AG08395 (cell line): ENCODE data around the gene KCTD20.
"Not testable (repeated sequence)": the region's sequence is repeated elsewhere in the genome, so short reads cannot be mapped to it uniquely, and the experiment has no call there.

Source experiments
- DNase-seq: peaks from one replicate; pipeline ENCODE4 v3.0.0; 2012; ENCODE audit warnings: mixed read lengths, low spot score

Gene KCTD20

GRCh38 chr6:36442671-36443470, at the start of gene KCTD20, which contains the start of gene PXT1:
KCTD20 (plus strand) TSS chr6:36443000; CDS start chr6:36470098, 27,098 bp downstream.
PXT1 (minus strand) TSS chr6:36442854; CDS start chr6:36426082, 16,772 bp downstream.
- DNase-seq = peak; percentile 89

- no peak for DNase-seq
Observed at GRCh38 chr6:36399970-36400369, 42.8 kb upstream of the KCTD20 start.

- DNase-seq = no peak
Observed at GRCh38 chr6:36402481-36402880, 40.3 kb upstream of the KCTD20 start.

- DNase-seq = no peak
Observed at GRCh38 chr6:36404164-36404563, 38.6 kb upstream of the KCTD20 start.

DNA sequence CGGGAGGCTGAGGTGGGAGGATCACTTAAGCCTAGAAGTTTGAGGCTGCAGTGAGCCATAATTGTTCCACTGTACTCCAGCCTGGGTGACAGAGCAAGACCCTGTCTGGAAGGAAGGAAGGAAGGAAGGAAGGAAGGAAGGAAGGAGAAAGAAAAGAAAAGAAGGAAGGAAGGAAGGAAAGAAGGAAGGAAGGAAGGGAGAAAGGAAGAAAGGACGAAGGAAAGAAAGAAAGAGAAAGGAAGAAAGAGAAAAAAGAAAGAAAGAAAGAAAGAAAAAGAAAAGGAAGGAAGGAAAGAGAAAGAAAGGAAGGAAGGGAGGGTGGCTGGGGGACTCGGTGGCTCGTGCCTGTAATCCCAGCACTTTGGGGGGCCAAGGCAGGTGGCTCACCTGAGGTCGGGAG, 33.1 kb upstream of the KCTD20 start:
- not testable (repeated sequence) for DNase-seq

DNA sequence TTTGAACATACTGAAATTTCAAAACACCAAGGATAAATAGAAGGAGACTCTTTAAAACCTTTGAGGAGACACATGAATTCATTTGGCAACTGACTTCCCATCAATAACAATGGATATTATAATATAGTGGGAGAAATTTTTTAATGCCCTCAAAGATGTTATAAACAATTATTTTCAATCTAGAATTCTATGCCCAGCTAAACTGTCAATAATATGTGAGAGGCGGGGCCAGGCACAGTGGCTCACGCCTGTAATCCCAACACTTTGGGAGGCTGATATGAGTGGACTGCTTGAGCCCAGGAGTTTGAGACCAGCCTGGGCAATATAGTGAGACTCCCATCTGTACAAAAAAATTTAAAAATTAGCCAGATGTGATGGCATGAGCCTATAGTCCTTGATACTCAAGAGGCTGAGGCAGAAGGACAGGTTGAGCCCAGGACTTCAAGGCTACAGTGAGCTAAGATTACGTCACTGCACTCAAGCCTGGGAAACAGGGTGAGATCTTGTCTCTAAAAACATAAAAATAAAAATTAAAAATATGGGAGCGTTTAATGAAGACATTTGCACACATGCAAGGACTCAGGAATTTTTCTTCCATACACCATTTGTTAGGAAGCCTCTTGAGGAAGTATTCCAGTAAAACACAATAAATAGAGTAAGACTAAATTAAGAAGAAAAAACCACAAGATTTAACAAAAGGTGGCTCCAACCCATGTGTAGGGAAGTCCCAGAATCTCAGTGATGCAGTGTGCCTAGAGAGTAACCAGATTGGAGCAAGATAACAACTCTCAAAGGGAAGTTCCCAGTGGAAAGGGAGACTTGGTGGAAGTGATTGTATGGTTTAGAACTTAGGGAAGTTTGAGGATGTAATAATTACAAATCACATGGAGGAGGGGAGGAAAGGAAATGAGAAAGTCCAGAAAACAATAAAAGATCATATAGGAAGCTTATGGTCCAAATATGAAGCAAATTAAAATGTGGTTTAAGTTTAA, 29.0 kb upstream of the KCTD20 start:
- no peak for DNase-seq

DNA sequence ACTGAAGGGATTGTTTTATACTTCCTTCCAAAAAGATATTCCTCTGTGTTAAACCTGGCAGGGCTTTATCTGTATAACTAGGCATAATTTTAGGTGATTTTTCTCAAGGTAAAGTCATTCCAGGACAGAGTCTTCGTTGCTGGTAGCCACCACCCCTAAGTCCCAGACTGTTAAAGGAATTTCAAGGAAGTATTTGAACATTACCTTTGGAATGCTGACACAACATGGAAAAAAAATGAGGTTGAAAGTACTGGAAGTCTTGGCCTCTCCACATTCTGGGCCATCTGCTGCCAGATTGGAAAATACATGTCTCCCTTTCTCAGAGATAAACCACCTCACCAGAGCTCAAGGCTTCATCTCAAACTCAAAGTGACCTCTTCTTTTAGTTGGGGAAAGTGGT, 28.3 kb upstream of the KCTD20 start:
- DNase-seq = peak; percentile 22

- no peak for DNase-seq
Observed at GRCh38 chr6:36418558-36418957, 24.2 kb upstream of the KCTD20 start.

GRCh38 chr6:36419310-36419709, 23.5 kb upstream of the KCTD20 start:
- no peak for DNase-seq

- no peak for DNase-seq
Observed at GRCh38 chr6:36422714-36423100, 20.1 kb upstream of the KCTD20 start.

DNA sequence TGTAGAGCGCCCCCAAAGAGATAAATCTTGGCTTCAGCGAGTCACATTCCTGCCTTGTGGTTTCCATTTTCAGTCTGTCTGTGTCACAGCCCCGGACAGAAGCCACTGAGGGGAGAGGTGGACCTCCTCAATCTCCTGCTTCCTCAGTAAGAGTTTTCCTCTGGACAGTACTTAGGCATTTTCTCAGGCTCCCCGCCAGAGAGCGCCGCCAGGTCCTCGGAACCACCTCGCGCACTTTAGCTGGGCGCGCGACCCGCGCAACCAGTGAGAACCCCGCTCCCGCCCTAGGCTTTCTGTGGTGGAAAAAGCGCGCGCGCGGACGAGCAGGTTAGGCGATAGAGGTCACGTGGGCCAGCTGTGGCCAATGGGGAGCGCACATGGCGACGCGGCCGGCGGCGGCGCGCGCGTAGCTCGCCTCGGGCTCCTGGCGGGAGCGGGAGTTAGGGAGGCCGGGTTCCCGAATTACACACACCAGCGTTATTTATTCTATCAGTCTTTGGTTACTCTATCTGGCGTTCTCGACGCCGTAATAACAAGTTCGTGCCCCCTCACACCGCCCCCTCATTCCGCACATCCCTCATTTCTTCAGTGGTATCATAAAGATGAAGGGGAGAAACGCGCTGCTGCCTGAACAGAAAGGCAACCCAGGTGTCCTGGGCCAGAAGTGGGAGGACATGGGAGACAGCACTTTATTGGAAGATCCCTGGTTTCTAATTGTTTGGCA, 19.5 kb upstream of the KCTD20 start:
- peak; percentile 99 for DNase-seq

DNA sequence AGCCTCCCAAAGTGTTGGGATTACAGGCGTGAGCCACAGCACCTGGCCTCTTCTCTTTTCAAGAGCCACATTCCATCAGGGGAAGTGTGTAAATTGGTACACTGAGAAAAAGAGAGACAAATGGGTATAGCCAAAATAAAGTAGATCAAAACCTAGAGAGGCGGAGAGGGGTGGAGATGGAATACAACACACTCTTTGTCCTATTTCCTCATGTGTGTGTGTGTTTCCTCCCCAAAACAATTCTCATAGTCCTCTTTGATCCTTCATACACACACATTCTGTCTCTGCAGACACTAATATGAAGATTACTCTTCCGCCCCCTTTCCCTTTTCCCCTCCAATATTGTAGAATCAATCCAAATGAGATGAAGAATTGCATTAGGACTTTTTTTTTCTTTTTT, 16.2 kb upstream of the KCTD20 start:
- DNase-seq = no peak

DNA sequence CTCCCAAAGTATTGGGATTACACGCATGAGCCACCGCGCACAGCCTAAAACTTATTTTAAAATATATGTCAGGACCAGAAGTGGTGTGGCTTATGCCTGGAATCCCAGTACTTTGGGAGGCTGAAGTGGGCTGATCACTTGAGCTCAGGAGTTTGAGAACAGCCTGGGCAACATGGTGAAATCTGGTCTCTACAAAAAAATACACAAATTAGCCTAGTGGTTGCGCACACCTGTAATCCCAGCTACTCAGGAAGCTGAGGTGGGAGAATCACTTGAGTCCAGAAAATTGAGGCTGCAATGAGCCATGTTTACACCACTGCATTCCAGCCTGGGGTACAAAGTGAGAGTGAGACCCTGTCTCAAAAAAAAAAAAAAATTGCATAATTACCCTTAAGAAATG, 13.9 kb upstream of the KCTD20 start:
- DNase-seq = no peak

DNA sequence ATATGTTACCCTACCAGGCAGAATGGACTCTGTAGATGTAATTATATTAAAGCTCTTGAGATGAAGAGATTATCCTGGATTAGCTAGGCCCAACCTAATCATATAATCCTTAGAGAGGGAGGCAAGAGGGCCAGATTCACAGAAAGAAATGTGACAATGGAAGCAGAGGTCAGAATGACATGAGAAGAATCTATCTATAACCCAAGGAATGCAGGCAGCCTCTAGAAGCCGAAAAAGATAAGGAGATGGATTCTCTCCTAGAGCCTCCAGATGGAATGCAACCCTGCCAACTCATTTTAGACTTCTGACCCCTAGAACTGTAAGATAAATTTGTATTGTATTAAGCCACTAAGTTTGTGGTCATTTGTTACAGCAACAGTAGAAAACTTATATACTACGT, 12.4 kb upstream of the KCTD20 start:
- no peak for DNase-seq

DNA sequence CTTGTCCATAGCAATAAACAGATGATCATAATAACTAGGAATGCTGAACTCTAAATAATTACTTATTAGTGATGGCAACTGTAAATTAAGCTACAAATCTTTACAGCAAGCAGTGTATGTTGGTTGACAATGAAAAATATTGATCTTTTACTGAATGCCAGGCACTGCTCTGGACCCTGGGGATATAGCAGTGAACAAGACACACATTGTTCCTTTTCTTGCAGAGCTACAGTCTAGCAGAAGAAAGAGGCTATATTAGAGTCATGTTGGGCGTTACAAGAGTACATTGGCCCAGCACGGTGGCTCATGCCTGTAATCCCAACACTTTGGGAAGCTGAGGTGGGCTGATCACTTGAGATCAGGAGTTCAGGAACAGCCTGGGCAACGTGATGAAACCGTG, 11.6 kb upstream of the KCTD20 start:
- no peak for DNase-seq

DNA sequence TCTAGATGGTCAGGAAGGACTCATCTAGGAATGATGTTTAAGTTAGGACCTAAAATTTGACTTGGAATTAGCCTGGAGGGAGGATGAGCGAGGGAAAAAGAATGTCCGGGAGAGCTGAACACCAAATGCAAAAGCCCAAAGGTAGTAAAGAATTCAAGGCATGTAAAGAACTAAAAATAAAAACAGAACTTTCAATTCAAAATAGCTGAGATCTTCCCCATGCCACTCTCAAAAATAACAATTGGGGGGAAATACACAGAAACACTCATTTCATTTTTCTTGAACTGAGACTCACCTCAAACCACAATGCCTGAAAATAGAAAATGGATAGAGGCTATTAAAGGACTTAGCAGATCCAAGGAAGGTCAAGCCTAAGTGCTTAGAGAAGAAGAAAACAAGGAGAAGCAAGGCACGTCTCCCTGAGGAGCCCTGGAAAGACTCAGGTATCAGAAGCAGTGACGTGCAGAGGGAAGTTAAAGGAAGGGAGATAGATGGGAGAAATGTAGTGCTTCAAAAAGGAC, 10.6 kb upstream of the KCTD20 start:
- peak; percentile 41 for DNase-seq

- DNase-seq = peak; percentile 26
Observed at GRCh38 chr6:36436466-36436865, 6.3 kb upstream of the KCTD20 start.

DNA sequence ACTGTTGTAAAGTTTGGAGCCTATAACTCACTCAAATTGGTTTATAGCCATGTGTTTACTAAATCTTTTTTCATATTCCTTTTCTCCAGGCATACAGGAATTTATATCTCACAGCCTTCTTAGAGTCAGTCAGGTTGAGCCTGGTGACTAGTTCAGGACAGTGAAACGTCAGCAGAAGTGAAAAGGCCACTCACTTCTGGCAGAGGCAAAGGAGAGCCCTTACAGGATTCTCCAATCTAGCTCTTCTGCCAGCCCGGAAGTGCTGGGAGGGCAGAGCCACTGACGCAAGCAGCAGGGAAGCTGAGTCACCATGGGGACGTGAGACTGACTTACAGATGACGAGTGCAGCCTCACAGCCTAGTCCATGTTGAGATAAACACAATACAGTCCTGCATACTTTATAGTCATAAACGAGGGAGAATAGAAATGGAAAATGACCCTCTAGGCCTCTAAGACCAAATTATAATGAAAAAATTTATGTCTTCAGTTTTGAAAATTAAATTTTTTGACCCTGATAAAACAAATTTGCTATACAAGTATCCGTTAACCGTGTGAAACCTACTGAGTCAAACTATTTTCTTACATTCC, 1.4 kb upstream of the KCTD20 start:
- peak; percentile 97 for DNase-seq

DNA sequence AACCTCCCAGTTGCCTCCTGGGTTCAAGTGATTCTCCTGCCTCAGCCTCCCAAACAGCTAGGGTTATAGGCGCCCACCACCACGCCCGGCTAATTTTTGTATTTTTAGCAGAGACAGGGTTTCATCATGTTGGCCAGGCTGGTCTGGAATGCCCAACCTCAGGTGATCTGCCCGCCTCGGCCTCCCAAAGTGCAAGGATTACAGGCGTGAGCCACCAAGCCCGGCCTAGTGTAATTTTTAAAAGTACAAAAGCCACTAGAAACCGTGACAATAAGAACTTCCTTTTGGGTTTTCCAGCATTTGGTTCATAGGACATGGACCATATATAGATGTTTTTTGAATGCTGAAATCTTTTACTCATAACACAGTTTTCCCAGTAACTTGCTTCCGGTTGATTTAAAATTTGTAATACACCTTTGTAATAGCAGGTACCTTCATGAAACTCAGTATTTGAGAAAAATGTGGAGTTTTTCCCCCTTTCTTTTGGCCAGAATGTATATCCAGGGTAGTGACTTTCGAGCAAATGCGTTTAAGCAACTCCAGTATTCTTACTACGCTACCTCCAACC, 613 bp upstream of the KCTD20 start:
- no peak for DNase-seq

DNA sequence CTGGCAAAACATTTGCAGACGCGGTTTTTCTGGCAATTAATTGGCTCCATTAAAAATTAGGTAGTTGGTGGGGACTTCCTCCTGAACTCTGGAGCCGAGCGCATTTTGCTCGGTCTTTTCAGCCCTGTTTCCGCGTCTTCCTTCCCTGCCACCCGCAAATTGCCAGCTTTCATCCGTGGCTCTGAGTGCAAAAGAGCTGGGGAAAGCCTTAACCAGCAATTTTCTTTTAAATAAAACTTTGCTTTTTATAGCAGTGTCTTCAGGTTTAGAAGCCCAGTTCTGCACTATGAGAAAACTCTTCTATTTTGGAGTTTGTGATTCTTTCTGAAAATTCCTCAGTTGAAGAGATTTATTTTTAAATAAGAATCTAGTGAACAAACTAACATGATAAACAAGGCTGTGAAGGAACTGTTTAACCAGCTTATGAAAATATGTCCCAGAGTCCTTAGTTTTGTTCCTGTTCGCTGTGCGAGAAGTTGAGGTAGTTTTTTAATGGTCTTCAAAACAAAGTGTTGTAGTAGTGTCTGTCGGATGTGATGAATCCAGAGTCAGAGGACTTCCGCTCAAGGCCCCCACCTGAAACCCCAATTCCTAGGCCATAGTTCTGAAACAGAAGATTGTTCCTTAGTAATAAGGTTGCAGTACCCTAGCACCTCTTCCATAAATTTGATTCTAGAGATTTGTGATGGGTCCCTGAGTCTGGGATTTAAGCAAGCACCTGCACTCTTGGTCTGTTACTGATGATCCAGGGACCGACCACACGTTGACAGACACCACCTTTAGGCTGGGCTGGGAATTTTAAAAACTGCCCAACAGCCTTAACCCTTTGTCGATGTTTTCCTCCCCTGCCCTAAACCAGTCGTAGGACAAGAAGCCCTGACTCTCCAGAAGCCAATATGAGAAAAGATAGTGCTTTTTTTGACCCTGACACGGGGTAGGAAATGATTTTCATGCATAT, 950 bp downstream of the KCTD20 start:
- DNase-seq = no peak
